ENCODE data around the gene SNAPIN.
"Not testable (repeated sequence)": the region's sequence is repeated elsewhere in the genome, so short reads cannot be mapped to it uniquely, and the experiment has no call there.

Gene SNAPIN

DNA sequence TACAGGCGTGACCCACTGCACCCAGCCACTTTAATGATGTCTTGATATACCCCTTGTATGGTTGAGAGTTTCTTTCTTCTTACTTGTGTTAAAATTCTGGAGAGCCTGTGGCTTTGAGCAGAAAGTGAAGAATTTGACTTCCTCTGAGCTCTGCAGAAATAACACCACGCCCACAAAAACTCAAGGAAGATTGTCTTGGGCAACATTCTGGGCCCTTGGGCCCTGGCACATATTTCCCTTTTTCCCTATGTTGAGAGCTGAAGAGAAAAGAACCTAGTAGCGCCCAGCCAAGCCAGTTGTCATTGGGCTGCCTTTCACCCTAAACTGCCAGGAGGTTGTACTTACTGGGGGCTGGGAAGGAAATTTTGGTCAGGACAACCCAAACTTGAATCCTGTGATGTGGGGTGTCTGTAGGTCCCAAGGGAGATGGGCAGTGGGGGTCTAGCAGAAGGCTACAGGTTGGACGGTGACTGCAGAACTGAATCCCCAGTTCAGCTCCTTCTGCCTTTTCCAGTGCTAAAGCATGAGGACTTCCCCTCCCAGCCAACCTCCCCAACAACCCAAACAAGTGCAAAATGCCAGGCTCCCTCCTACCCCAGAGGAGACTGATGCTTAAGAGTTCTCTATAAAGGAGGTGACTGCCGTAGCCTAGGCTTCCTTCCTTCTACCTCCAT lies 11.7 kb upstream of the SNAPIN start:
- H3K4me3 ChIP-seq (ENCODE audit: low read depth, low read length), result no peak overlapping the region

DNA sequence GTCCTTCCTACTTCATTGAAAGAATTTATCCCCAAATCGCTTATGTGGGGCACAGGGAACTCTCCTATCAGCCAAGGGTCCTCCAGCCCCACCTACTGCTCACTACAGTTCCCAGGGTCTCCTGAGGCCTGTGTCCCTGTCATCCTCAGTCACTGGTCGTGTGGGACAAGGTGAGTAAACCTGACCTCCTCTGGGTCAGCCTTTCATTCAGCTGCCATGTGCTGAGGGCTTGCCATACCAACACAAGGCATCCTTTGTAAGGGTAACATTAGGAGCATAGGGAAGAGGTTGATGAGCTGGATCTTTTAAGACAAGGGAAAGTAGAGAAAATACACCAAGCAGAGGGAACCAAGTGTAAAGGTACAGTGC lies 11.2 kb upstream of the SNAPIN start:
- H3K4me3 ChIP-seq (ENCODE audit: low read depth, low read length), result no peak overlapping the region

DNA sequence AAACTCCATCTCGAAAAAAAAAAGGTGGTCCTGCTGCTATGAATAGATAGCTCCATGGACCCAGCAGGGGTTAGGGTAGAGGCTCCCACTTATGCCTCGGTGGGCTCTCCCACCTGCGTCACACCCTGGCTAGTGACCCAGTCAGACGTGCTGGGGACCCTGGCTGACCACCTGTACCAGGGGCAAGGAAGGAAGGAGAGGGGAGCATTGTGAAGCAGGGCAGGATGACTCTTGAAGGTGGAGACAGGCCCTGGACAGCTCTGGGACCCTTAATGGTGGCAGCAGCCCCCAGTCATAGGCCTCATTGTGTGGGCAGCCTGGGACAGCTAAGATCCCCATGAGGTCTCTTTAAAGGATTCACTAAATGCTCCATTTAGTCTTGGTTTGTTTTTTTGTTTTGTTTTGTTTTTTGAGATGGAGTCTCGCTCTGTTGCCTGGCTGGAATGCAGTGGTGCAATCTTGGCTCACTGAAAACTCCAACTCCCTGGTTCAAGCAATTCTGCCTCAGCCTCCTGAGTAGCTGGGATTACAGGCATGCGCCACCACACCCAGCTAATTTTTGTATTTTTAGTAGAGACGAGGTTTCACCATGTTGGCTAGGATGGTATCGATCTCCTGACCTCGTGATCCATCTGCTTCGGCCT lies 10.4 kb upstream of the SNAPIN start:
- no peak overlapping the region for H3K4me3 ChIP-seq (ENCODE audit: low read depth, low read length)

DNA sequence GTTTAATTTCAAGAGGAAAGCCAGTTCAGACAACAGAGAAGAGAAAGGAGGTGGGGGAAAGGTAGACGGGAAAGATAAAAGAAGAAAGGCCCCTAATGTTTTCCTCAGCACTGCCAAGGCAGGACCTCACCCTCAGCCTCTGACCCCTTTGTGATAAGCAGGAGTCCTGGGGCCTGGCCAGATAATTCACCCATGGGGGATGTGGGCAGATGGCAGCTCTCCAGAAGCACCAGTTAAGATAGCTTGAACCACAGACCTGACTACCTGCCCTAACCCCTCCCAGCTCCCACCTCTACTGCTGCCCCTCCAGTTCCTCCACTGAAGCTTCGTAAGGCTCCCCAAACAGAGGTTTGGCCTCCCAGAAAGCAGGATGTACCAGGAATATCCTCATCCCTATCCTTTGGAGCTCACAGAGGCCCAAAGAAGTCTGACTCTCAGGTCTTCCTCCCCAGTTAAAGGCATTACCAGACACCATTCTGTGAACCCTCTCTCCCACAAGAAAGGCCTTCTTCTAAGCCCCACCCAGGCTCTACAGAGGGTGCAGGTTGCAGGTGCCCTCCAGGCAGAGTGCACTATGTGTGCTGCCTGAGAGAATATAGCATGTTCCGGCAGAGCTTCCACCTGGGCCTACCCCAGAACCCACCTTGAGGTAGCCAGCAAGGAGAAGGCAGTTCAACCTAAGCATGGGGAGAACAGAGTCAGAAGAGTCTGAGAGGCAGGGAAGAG lies 9.2 kb upstream of the SNAPIN start:
- no peak overlapping the region for H3K4me3 ChIP-seq (ENCODE audit: low read depth, low read length)

DNA sequence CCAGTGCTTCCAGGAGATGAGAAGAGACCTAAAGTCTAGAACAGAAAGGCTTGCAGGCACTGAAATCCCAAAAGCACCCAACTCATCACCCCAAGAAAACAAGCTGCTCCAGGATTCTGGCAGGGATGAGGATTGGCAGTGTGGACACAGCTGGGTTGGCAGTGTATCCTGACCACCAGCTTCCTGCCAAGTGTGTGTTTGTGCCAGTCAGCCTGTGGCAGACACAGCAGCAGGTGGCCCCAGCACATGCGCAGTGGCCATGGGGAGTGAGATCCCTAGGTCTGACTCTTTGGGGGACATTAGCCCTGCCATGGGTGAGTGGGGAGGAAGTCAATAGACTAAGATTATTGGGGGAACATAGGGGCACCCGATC lies 8.7 kb upstream of the SNAPIN start:
- no peak overlapping the region for H3K4me3 ChIP-seq (ENCODE audit: low read depth, low read length)

DNA sequence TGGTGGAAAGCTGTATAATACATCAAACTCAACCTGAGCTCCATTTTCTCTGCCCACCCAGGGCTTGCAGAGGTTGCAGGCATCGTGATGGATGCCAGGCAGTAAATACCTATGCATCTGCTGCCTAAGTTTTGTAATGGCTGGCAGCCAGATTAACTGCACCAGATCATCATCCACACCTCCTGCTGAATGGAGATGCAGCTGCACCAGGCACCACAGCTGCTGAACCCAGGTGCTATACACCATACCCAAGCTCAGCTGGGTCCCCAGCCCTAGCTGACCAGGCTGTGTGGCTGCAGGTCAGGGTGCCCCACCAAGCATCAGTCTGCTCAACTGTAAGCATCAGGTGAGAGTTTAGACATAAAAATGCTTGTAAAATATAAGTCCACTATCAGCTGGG lies 6.7 kb upstream of the SNAPIN start:
- no peak overlapping the region for H3K4me3 ChIP-seq (ENCODE audit: low read depth, low read length)

DNA sequence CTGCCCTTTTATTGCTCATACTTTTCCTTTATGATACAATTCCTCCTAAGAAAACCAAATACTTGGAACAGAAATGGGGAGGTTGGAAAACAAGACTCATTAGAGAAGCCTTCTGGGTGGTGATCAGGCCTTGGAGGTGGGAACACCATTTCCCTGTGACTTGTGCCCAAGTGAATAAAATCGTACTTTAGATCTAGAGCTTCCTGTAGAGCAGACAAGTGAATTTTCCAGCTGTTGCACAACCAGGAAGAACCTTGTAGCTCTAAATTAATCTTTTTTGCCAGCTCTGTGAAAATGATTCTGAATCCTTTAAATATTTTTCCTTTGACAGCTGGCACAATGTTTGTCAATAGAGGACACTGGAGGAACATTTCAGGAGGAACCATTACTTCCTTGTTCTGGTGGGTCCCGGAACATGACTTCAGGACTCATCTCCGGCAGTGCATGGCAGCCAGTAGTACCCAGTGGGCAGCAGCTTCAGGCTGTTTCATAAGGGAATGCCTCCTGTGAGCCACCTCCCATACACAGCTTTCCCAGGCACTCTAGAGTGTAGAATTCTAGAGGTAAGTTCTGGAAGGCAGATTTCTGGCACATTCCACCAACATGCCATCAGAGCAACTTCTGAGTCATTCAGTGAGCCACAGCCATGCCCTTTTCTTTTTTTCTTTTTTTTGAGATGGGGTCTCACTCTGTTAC lies 5.5 kb upstream of the SNAPIN start:
- no peak overlapping the region for H3K4me3 ChIP-seq (ENCODE audit: low read depth, low read length)

DNA sequence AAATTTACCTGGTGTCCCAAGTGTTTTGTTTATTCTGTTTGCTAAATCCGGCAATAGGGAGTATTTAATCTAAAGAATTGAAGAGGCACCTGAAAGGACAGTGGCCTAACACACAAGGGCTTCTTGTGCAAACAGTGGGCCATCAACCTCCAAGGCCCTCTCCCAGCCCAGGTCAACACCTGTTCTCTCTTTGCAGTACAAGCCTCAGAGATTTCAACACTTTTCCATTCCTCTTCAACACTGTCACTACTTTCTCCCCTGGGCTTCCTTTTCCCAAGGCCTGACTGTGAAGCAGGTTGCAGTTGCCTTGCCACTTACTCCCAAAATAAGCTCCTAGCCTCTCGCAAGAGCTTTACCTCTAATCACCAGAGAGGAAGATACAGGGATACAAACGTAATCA lies 3.2 kb upstream of the SNAPIN start:
- H3K4me3 ChIP-seq (ENCODE audit: low read depth, low read length), result no peak overlapping the region

DNA sequence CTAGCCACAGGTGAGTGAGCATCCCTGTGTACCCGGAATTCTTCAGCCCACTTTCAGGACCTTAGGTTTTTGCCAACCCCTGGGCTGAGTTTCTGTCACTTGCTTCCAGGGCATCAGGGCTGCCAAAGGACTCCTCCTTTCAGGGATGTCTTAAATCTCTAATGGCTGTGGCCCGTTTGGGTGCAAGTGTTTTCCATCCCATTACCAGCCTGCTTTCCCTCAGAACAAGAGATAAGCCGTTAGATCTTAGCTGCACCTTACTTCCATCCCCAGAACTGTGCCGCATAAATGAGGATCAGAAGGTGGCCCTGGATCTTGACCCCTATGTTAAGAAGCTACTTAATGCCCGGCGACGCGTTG lies 652 bp downstream of the SNAPIN start:
- peak overlapping the region; percentile 72 for H3K4me3 ChIP-seq (ENCODE audit: low read depth, low read length)

DNA sequence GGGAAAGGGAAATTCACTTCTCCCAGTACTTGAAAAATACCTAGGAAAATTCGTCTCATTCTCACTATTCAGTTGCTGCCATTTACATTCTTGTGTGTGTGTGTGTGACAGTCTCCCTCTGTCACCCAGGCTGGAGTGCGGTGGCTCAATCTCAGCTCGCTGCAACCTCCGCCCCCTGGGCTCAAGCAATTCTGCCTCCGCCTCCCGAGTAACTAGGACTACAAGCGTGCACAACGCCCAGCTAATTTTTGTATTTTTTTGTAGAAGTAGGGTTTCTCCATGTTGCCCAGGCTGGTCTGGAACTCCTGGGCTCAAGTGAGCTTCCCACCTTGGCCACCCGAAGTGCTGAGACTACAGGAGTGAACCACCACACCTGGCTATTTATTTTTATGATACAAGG lies 1.2 kb downstream of the SNAPIN start:
- H3K4me3 ChIP-seq (ENCODE audit: low read depth, low read length), result peak overlapping the region; percentile 72

DNA sequence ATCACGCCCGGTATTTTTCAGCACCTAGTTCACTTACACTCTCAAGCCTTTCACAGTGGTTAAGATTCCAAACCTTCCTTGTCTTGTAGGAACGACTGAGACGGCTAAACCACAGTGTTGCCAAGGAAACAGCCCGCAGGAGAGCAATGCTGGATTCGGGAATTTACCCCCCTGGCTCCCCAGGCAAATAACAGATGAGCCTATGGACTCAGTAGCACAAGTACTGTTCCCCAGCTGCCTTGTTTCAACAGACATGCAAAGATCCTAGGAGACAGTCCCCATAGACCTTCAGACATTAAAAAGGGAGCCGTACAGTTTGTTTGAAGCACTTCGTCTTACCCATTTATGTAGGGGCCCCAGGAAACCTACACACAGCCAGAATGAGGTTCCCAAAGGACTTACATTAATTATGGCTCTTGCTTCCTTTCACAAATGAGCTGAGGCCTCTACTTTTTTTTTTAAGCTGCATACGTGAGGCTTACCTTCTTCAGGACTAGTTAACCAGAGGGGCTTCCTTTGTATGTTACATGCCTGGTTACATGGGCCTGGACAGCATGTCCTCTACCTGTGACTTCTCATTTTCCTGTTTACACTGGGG lies 2.7 kb downstream of the SNAPIN start:
- no peak overlapping the region for H3K4me3 ChIP-seq (ENCODE audit: low read depth, low read length)

DNA sequence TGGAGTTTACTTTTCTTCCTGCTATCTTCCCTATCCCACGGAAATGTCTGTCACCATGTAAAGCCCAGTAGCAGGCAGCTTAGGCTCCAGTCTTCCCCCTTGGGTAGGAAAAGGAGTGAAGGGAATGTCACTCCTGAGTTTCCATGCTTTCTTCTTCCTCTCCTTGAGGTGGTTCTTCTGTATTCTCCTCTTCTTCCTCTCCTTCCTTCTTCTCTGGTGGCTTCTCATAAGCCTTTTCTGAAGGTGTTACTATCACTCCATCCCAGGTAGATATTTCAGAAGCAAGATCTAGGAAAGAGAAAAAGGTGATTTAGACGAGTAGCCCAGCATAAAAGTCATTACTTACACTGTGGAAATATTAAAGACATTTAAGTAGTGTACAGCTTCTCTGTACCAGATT lies 3.8 kb downstream of the SNAPIN start:
- H3K4me3 ChIP-seq (ENCODE audit: low read depth, low read length), result no peak overlapping the region

DNA sequence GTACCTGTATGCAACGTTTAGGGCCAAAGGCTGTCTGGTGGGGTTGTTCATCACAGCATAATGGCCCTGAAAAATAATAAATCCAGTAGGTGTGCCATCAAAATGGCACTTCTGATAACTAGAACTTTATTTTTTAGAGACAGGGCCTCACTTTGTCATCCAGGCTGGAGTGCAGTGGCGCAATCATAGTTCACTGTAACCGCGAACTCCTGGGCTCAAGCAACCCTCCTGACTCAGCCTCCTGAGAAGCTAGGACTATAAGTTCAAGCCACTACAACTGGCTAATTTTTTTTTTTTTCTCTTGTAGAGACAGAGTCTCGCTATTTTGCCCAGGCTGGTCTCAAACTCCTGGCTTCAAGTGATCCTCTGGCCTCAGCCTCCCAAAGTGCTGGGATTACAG lies 4.7 kb downstream of the SNAPIN start:
- no peak overlapping the region for H3K4me3 ChIP-seq (ENCODE audit: low read depth, low read length)

DNA sequence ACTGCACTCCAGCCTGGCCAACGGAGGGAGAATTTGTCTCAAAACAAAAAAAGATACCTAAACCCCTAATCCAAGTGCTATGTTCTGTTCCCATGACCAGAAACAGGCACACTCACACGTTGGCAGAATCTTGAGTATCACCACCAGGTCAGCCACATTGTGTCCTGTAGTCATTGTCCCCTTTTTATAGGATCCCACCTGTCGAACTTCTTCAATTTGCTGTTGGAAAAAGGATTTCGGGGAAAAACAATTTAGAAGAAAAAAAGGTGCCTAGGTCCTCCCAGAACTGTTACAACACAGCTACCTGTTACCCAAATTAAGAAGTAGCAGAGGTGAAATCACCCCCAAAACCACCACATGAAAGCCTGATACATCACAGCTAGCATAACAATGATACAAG lies 8.9 kb downstream of the SNAPIN start:
- no peak overlapping the region for H3K4me3 ChIP-seq (ENCODE audit: low read depth, low read length)

DNA sequence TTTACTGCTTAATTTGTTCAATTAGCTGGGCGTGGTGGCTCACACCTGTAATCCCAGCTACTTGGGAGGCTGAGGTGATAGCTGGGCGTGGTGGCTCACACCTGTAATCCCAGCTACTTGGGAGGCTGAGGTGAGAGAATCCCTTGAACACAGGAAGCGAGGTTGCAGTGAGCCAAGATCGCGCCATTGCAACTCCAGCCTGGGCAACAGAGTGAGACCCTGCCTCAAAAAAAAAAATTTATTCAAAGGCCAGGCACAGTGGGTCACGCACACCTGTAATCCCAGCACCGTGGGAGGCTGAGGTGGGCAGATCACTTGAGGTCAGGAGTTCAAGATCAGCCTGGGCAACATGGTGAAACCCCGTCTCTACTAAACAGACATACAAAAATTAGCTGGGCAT lies 10.2 kb downstream of the SNAPIN start:
- H3K4me3 ChIP-seq (ENCODE audit: low read depth, low read length), result not testable (repeated sequence)

DNA sequence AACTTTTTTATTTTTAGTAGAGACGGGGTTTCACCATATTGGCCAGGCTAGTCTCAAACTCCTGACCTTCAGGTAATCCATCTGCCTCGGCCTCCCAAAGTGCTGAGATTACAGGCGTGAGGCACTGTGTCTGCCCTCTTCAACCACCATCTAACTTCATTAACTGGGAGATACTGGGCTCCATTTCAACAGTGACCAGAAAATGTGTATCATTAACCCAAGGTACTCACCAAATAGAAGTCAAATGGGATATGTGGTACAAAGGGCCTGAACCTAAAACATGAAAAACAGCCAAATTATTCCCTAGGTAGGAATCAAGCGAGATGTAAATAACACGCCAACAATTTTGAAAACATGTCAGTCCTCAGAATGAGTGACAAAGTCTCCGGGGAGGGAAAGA lies 11.1 kb downstream of the SNAPIN start:
- H3K4me3 ChIP-seq (ENCODE audit: low read depth, low read length), result peak overlapping the region; percentile 95

DNA sequence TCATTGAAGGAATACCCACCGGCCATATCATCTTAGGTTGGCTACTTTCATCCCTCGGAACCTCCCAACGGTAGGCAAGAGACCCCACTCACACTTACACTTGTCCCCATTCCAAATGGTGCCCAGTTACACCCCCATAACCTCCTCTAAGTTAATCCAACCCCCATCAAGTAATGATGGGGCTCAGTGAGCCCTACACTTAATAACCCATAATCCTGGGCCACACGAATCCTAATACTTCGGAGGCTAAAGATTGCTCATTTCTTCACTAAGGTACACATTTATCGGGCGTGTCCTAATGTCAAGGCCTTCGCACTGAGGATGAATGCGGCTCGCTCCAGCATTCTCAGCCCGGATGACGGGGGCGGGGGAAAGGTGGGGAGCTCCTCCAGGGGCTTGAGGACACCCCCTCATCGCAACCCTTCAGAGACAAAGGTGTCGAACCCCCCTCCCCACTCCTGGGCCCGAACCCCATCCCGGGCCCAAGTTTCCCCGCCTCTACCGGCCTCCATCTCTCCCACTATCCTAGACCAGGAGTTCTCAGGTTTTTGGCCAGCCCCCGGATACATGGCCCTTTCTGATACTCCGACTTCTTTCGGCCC lies 11.9 kb downstream of the SNAPIN start:
- peak overlapping the region; percentile 95 for H3K4me3 ChIP-seq (ENCODE audit: low read depth, low read length)

DNA sequence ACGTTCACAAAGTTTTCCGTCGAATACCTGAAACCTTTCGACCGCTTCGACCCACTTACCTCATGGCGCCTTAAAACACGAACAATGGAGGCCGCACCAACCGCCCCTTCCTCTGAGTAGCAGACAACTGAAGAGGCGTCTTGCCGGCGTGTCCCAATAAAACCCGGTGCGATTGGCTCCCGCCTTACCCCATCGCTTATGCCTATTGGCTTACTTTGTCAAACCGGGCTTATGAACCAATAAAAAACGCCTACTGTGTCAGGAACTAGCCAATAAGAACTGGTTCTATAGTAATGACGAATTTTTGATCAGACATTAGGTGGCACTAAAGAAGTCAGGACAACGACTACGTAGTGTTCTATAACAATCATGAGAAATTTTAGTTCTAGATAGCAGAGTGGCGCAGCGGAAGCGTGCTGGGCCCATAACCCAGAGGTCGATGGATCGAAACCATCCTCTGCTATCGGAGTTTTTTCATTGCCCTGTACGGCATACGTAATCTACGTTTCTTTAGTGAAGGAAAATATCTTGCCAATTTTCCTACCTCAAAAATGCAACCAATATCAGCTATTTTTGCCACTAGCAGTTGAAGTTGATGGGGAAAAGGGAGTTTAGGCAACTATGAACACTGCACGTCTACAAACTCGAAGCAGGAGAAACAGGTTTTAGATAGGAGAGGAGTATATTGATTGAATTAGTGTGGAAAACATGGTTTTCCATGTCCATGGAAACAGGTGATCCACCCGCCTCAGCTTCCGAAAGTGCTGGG lies 12.5 kb downstream of the SNAPIN start, which contains the start of gene ILF2:
ILF2 (minus strand) TSS at position 135 of the 769 bp plus-strand sequence; CDS start at position 64, 71 bp downstream.
- peak within 1 kb of the TSS; percentile 95 for H3K4me3 ChIP-seq (ENCODE audit: low read depth, low read length)

DNA sequence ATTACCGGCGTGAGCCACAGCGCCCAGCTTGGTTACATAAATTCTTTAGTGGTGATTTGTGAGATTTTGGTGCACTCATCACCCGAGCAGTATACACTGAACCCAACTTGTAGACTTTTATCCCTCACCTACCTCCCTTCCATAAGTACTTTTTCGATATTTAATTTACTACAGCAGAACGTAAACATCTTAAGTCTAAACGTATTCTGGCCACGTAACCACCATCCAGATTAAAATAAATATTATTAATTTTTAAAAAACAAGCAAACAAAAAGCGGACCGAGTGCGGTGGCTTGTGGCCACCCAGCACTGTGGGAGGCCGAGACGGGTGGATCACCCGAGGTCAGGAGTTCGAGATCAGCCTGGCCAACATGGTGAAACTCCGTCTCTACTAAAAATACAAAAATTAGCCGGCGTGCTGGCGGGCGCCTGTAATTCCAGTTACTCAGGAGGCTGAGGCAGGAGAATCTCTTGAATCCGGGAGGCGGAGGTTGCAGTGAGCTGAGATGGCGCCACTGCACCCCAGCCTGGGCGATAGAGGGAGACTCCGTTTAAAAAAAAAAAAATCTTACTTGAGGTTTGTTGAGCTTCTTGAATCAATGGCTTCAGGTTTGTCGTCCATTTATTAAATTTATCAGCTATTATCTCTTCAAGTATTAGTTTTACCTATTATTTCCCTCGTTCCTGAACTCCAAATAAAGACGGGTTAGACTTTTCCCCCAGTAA lies 13.3 kb downstream of the SNAPIN start:
- peak overlapping the region; percentile 59 for H3K4me3 ChIP-seq (ENCODE audit: low read depth, low read length)

DNA sequence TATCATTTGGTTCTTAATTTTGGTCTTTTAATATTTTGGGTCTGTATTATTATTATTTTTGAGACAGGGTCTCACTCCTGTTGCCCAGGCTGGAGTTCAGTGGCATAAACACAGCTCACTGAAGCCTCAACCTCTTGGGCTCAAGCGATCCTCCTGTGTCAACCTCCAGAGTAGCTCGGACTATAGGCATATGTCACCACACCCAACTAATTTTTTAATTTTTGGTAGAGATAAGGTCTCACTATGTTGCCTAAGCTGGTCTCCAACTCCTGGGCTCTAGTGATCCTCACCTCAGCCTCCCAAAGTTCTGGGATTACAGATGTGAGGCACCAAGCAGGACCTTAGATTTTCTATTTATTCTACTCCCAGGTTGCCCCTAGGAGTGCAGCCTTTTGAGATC lies 15.0 kb downstream of the SNAPIN start:
- H3K4me3 ChIP-seq (ENCODE audit: low read depth, low read length), result no peak overlapping the region
